GM23338 (cell line): Measurements from ENCODE around the gene LOXL3. TPM values are rescaled to one million over a fixed set of nuclear protein-coding genes. Genes with fewer than 3 reads are reported as not detected.

ENCODE experiments used
- ATAC-seq: fragments of 200-7000 bp; cut with Tn5 transposase; 3 replicates; pipeline ENCODE4 v1.9.1; 2020
- DNase-seq: peaks from one replicate; pipeline ENCODE4 v3.0.0-alpha.2; 2015; ENCODE audit warnings: low spot score
- H2AFZ ChIP-seq: fragments of 200-600 bp; sonication (generic); 2 replicates; pipeline ENCODE4 v1.8.0; 2016; ENCODE audit warnings: antibody characterized with exemption, mild to moderate bottlenecking, moderate library complexity
- H3F3A ChIP-seq: fragments of 200-600 bp; sonication (generic); replicated peaks from 2 replicates; pipeline ENCODE4 v1.8.0; 2017; ENCODE audit warnings: antibody characterized with exemption, mixed run types, low read depth
- H3K27ac ChIP-seq: fragments of 200-600 bp; sonication (generic); 2 replicates; pipeline ENCODE4 v1.6.1; 2016; ENCODE audit warnings: low read depth
- H3K27me3 ChIP-seq: fragments of 200-600 bp; sonication (generic); 2 replicates; pipeline ENCODE4 v1.8.0; 2016; ENCODE audit warnings: mild to moderate bottlenecking, mixed run types, moderate library complexity; ENCODE audit not compliant: insufficient read depth
- H3K36me3 ChIP-seq: fragments of 200-600 bp; sonication (generic); 2 replicates; pipeline ENCODE4 v1.8.0; 2016; ENCODE audit warnings: mild to moderate bottlenecking; ENCODE audit not compliant: insufficient read depth
- H3K4me1 ChIP-seq: fragments of 200-600 bp; sonication (generic); 2 replicates; pipeline ENCODE4 v1.8.0; 2016; ENCODE audit warnings: mild to moderate bottlenecking, moderate library complexity; ENCODE audit not compliant: insufficient read depth
- H3K4me2 ChIP-seq: fragments of 200-600 bp; sonication (generic); 2 replicates; pipeline ENCODE4 v1.7.1; 2017; ENCODE audit warnings: mixed run types
- H3K4me3 ChIP-seq: fragments of 200-600 bp; sonication (generic); 2 replicates; pipeline ENCODE4 v1.6.1; 2016; ENCODE audit warnings: mixed run types
- H3K79me2 ChIP-seq: fragments of 200-600 bp; sonication (generic); replicated peaks from 2 replicates; pipeline ENCODE4 v1.8.0; 2017; ENCODE audit warnings: mild to moderate bottlenecking; ENCODE audit not compliant: insufficient read depth
- H3K9me2 ChIP-seq: fragments of 200-600 bp; sonication (generic); 2 replicates; pipeline ENCODE4 v1.8.0; 2017; ENCODE audit not compliant: insufficient read depth
- H4K20me1 ChIP-seq: fragments of 200-600 bp; sonication (generic); replicated peaks from 2 replicates; pipeline ENCODE4 v1.8.0; 2017; ENCODE audit warnings: mild to moderate bottlenecking; ENCODE audit not compliant: insufficient read depth
- H3K27ac Mint-ChIP-seq: 2 replicates; pipeline ENCODE4 v1.8.0; 2020; ENCODE audit warnings: inconsistent platforms, mild to moderate bottlenecking, moderate library complexity, mixed read lengths
- H3K27me3 Mint-ChIP-seq: 3 replicates; pipeline ENCODE4 v1.8.0; 2022; ENCODE audit warnings: low read depth, mild to moderate bottlenecking, moderate library complexity, mixed read lengths, inconsistent platforms; ENCODE audit not compliant: insufficient read depth, poor library complexity
- H3K36me3 Mint-ChIP-seq: 3 replicates; pipeline ENCODE4 v1.8.0; 2021; ENCODE audit warnings: low read depth, mild to moderate bottlenecking, inconsistent platforms, moderate library complexity, mixed read lengths
- H3K4me1 Mint-ChIP-seq: 3 replicates; pipeline ENCODE4 v1.8.0; 2020; ENCODE audit warnings: mild to moderate bottlenecking, inconsistent platforms, mixed read lengths
- H3K4me3 Mint-ChIP-seq: 3 replicates; pipeline ENCODE4 v1.8.0; 2021; ENCODE audit warnings: moderate library complexity, mild to moderate bottlenecking, inconsistent platforms, mixed read lengths
- H3K9me3 Mint-ChIP-seq: 3 replicates; pipeline ENCODE4 v1.8.0; 2020; ENCODE audit warnings: moderate library complexity, mild to moderate bottlenecking, inconsistent platforms, mixed read lengths
- CREB1 ChIP-seq: fragments of 250-450 bp; sonication (Bioruptor Pico); IDR thresholded peaks from 2 replicates; pipeline ENCODE4 v1.5.0; 2020; ENCODE audit warnings: low read depth, mild to moderate bottlenecking, moderate library complexity
- EZH2 ChIP-seq: fragments of 200-600 bp; sonication (generic); IDR thresholded peaks from one replicate; pipeline ENCODE4 v1.8.0; 2017; ENCODE audit warnings: antibody characterized with exemption, mild to moderate bottlenecking, low read depth; ENCODE audit not compliant: unreplicated experiment
- EZH2phosphoT487 ChIP-seq: fragments of 200-600 bp; sonication (generic); IDR thresholded peaks from one replicate; pipeline ENCODE4 v1.8.1; 2018; ENCODE audit warnings: antibody characterized with exemption; ENCODE audit not compliant: unreplicated experiment
- JUNB ChIP-seq: IDR thresholded peaks from one replicate; pipeline ENCODE4 v1.6.1; 2016; ENCODE audit warnings: antibody characterized with exemption; ENCODE audit not compliant: unreplicated experiment
- NANOG ChIP-seq: IDR thresholded peaks from 2 replicates; pipeline ENCODE4 v1.6.1; 2016; ENCODE audit warnings: antibody characterized with exemption, borderline replicate concordance
- POLR2AphosphoS5 ChIP-seq: IDR thresholded peaks from 2 replicates; pipeline ENCODE4 v1.6.1; 2016; ENCODE audit warnings: antibody characterized with exemption, low read depth
- STAT1 ChIP-seq: IDR thresholded peaks from one replicate; pipeline ENCODE4 v1.6.1; 2016; ENCODE audit warnings: antibody characterized with exemption; ENCODE audit not compliant: unreplicated experiment
- ZNF114 ChIP-seq: fragments of 250-450 bp; sonication (Bioruptor Pico); IDR thresholded peaks from 2 replicates; pipeline ENCODE4 v1.5.0; 2020; ENCODE audit warnings: mild to moderate bottlenecking, moderate library complexity
- ZNF331 ChIP-seq: fragments of 250-450 bp; sonication (Bioruptor Pico); IDR thresholded peaks from 2 replicates; pipeline ENCODE4 v1.5.0; 2020; ENCODE audit warnings: low read depth, mild to moderate bottlenecking, moderate library complexity
- polyA plus RNA-seq: library from polyadenylated mRNA; unstranded; fragments of >200 nt; fragmentation: Nextera tagmentation; extraction: Ambion mirVana; gene quantifications from 2 replicates; pipeline ENCODE4 v1.2.1, GENCODE V29; 2016
- total RNA-seq: library from RNA; depleted of rRNA; stranded (reverse); fragments of >200 nt; shearing (Covaris generic); gene quantifications from 2 replicates; pipeline ENCODE4 v1.2.3, GENCODE V29; 2014
- TF ChIP-seq, protein P1 (sequence below): fragments of 250-450 bp; sonication (Bioruptor Pico); IDR thresholded peaks from 2 replicates; pipeline ENCODE4 v1.5.0; 2020; ENCODE audit warnings: mild to moderate bottlenecking, moderate library complexity
- TF ChIP-seq, protein P2 (sequence below): IDR thresholded peaks from one replicate; pipeline ENCODE4 v1.6.1; 2018; ENCODE audit warnings: antibody characterized with exemption; ENCODE audit not compliant: unreplicated experiment
- TF ChIP-seq, protein P3 (sequence below), 2 experiments: fragments of 200-600 bp in 1 of 2; sonication (generic) in 1 of 2; conservative IDR thresholded peaks; 2 replicates each; pipeline versions ENCODE4 v1.5.1 to v1.6.1; 2016 to 2017; ENCODE audit warnings: antibody characterized with exemption in 2 of 2, low read depth in 2 of 2, mild to moderate bottlenecking in 2 of 2, moderate library complexity in 1 of 2
- TF ChIP-seq, protein P4 (sequence below): IDR thresholded peaks from 2 replicates; pipeline ENCODE4 v1.6.1; 2016; ENCODE audit warnings: antibody characterized with exemption

Gene LOXL3
- total and polyA plus RNA-seq, 2 experiments from 2014 or later, result 4.7 to 14.9 TPM

DNA sequence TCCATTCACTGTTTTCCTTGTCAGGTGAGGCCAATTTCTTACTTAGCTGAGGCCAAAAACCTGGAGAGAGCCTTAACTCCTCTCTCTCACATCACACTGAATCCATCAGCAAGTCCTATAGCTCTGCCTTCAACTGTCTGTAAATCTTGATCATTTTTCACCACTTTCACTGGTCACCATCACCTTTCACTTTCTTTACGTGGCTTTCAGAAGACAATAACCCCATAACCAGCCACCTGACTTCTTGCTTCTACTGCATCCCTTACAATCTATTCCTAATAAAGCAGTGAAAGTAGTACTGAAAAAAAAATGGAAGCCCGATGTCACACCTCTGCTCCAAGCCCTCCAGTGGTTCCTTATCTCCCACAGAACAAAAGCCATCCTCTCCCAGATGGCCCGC lies 7.7 kb downstream of the LOXL3 start:
- DNase-seq, result no peak

More for the DNA sequence above, 7.7 kb downstream of the LOXL3 start:
- Histone ChIP-seq H3K79me2 (peaks cover 5% of the 10 kb centered on the region; the same call in 1 of the 2 replicates), H3K27ac (no peak overlapping the region), H3K4me3 (no peak overlapping the region), H3K27me3 (peaks cover 63% of the 10 kb centered on the region), H3K4me2 (no peak overlapping the region), H3K4me1 (peaks cover 7% of the 10 kb centered on the region; the same call in 1 of the 2 replicates), H3K9me2 (no peaks in the 10 kb centered on the region), H2AFZ (no peak overlapping the region), H3K36me3 (no peaks in the 10 kb centered on the region), H4K20me1 (peaks cover 4% of the 10 kb centered on the region; the same call in 1 of the 2 replicates), H3F3A (peaks cover 9% of the 10 kb centered on the region; the same call in 1 of the 2 replicates)
- H3K4me3 Mint-ChIP-seq, result no peak overlapping the region
- peaks cover 36% of the 10 kb centered on the region for H3K27me3 Mint-ChIP-seq
- H3K9me3 Mint-ChIP-seq, result peaks cover 3% of the 10 kb centered on the region; the same call in 1 of the 3 replicates
- H3K4me1 Mint-ChIP-seq, result peaks cover 16% of the 10 kb centered on the region; the same call in 2 of the 3 replicates
- no peak for ATAC-seq
- TF ChIP-seq POLR2AphosphoS5, result no peak
- TF ChIP-seq, protein P1, sequence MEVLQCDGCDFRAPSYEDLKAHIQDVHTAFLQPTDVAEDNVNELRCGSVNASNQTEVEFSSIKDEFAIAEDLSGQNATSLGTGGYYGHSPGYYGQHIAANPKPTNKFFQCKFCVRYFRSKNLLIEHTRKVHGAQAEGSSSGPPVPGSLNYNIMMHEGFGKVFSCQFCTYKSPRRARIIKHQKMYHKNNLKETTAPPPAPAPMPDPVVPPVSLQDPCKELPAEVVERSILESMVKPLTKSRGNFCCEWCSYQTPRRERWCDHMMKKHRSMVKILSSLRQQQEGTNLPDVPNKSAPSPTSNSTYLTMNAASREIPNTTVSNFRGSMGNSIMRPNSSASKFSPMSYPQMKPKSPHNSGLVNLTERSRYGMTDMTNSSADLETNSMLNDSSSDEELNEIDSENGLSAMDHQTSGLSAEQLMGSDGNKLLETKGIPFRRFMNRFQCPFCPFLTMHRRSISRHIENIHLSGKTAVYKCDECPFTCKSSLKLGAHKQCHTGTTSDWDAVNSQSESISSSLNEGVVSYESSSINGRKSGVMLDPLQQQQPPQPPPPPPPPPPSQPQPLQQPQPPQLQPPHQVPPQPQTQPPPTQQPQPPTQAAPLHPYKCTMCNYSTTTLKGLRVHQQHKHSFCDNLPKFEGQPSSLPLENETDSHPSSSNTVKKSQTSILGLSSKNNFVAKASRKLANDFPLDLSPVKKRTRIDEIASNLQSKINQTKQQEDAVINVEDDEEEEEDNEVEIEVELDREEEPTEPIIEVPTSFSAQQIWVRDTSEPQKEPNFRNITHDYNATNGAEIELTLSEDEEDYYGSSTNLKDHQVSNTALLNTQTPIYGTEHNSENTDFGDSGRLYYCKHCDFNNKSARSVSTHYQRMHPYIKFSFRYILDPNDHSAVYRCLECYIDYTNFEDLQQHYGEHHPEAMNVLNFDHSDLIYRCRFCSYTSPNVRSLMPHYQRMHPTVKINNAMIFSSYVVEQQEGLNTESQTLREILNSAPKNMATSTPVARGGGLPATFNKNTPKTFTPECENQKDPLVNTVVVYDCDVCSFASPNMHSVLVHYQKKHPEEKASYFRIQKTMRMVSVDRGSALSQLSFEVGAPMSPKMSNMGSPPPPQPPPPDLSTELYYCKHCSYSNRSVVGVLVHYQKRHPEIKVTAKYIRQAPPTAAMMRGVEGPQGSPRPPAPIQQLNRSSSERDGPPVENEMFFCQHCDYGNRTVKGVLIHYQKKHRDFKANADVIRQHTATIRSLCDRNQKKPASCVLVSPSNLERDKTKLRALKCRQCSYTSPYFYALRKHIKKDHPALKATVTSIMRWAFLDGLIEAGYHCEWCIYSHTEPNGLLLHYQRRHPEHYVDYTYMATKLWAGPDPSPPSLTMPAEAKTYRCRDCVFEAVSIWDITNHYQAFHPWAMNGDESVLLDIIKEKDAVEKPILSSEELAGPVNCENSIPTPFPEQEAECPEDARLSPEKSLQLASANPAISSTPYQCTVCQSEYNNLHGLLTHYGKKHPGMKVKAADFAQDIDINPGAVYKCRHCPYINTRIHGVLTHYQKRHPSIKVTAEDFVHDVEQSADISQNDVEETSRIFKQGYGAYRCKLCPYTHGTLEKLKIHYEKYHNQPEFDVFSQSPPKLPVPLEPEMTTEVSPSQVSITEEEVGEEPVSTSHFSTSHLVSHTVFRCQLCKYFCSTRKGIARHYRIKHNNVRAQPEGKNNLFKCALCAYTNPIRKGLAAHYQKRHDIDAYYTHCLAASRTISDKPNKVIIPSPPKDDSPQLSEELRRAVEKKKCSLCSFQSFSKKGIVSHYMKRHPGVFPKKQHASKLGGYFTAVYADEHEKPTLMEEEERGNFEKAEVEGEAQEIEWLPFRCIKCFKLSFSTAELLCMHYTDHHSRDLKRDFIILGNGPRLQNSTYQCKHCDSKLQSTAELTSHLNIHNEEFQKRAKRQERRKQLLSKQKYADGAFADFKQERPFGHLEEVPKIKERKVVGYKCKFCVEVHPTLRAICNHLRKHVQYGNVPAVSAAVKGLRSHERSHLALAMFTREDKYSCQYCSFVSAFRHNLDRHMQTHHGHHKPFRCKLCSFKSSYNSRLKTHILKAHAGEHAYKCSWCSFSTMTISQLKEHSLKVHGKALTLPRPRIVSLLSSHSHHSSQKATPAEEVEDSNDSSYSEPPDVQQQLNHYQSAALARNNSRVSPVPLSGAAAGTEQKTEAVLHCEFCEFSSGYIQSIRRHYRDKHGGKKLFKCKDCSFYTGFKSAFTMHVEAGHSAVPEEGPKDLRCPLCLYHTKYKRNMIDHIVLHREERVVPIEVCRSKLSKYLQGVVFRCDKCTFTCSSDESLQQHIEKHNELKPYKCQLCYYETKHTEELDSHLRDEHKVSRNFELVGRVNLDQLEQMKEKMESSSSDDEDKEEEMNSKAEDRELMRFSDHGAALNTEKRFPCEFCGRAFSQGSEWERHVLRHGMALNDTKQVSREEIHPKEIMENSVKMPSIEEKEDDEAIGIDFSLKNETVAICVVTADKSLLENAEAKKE (CRISPR knock-in tag), result no peak
- TF ChIP-seq NANOG, result no peak
- TF ChIP-seq, protein P2, sequence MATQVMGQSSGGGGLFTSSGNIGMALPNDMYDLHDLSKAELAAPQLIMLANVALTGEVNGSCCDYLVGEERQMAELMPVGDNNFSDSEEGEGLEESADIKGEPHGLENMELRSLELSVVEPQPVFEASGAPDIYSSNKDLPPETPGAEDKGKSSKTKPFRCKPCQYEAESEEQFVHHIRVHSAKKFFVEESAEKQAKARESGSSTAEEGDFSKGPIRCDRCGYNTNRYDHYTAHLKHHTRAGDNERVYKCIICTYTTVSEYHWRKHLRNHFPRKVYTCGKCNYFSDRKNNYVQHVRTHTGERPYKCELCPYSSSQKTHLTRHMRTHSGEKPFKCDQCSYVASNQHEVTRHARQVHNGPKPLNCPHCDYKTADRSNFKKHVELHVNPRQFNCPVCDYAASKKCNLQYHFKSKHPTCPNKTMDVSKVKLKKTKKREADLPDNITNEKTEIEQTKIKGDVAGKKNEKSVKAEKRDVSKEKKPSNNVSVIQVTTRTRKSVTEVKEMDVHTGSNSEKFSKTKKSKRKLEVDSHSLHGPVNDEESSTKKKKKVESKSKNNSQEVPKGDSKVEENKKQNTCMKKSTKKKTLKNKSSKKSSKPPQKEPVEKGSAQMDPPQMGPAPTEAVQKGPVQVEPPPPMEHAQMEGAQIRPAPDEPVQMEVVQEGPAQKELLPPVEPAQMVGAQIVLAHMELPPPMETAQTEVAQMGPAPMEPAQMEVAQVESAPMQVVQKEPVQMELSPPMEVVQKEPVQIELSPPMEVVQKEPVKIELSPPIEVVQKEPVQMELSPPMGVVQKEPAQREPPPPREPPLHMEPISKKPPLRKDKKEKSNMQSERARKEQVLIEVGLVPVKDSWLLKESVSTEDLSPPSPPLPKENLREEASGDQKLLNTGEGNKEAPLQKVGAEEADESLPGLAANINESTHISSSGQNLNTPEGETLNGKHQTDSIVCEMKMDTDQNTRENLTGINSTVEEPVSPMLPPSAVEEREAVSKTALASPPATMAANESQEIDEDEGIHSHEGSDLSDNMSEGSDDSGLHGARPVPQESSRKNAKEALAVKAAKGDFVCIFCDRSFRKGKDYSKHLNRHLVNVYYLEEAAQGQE, result no peak
- TF ChIP-seq, protein P3, sequence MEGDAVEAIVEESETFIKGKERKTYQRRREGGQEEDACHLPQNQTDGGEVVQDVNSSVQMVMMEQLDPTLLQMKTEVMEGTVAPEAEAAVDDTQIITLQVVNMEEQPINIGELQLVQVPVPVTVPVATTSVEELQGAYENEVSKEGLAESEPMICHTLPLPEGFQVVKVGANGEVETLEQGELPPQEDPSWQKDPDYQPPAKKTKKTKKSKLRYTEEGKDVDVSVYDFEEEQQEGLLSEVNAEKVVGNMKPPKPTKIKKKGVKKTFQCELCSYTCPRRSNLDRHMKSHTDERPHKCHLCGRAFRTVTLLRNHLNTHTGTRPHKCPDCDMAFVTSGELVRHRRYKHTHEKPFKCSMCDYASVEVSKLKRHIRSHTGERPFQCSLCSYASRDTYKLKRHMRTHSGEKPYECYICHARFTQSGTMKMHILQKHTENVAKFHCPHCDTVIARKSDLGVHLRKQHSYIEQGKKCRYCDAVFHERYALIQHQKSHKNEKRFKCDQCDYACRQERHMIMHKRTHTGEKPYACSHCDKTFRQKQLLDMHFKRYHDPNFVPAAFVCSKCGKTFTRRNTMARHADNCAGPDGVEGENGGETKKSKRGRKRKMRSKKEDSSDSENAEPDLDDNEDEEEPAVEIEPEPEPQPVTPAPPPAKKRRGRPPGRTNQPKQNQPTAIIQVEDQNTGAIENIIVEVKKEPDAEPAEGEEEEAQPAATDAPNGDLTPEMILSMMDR (conservative IDR thresholded peaks at IDR 0.05; ENCODE audit: low read depth in 2 of 2), result no peak
- TF ChIP-seq, protein P4, sequence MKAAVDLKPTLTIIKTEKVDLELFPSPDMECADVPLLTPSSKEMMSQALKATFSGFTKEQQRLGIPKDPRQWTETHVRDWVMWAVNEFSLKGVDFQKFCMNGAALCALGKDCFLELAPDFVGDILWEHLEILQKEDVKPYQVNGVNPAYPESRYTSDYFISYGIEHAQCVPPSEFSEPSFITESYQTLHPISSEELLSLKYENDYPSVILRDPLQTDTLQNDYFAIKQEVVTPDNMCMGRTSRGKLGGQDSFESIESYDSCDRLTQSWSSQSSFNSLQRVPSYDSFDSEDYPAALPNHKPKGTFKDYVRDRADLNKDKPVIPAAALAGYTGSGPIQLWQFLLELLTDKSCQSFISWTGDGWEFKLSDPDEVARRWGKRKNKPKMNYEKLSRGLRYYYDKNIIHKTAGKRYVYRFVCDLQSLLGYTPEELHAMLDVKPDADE, result no peak
- TF ChIP-seq ZNF114 (CRISPR knock-in tag), result no peak
- TF ChIP-seq CREB1 (CRISPR knock-in tag), result no peak
- no peak for TF ChIP-seq JUNB
- no peak for TF ChIP-seq ZNF331
- no peak for TF ChIP-seq EZH2phosphoT487
- TF ChIP-seq EZH2, result no peak
- no peak for TF ChIP-seq STAT1
- peaks cover 6% of the 10 kb centered on the region; the same call in 1 of the 3 replicates for H3K36me3 Mint-ChIP-seq
- no peak overlapping the region for H3K27ac Mint-ChIP-seq
